Esophagus muscularis mucosa (tissue), 3 donors: ENCODE results near the gene FLCN.

Experiments used
- CTCF ChIP-seq, 3 experiments: fragments of 200-600 bp in 2 of 3; fragments of 450-650 bp in 1 of 3; sonication (generic) in 2 of 3; IDR thresholded peaks; one replicate each; pipeline ENCODE4 v1.5.1; 2017 to 2019; ENCODE audit warnings: antibody characterized with exemption in 3 of 3, mild to moderate bottlenecking in 2 of 3, moderate library complexity in 1 of 3
- POLR2A ChIP-seq: fragments of 450-650 bp; IDR thresholded peaks from one replicate; pipeline ENCODE4 v1.6.1; 2017; ENCODE audit warnings: antibody characterized with exemption, moderate library complexity, mild to moderate bottlenecking, low read depth

- TF ChIP-seq POLR2A (no peak), CTCF (IDR thresholded peaks at IDR 0.05) (no peak)
Measured at GRCh38 chr17:17204041-17204591, 32.9 kb downstream of the FLCN start.
